ENCODE results near the gene RASGRF1.

Gene RASGRF1

DNA sequence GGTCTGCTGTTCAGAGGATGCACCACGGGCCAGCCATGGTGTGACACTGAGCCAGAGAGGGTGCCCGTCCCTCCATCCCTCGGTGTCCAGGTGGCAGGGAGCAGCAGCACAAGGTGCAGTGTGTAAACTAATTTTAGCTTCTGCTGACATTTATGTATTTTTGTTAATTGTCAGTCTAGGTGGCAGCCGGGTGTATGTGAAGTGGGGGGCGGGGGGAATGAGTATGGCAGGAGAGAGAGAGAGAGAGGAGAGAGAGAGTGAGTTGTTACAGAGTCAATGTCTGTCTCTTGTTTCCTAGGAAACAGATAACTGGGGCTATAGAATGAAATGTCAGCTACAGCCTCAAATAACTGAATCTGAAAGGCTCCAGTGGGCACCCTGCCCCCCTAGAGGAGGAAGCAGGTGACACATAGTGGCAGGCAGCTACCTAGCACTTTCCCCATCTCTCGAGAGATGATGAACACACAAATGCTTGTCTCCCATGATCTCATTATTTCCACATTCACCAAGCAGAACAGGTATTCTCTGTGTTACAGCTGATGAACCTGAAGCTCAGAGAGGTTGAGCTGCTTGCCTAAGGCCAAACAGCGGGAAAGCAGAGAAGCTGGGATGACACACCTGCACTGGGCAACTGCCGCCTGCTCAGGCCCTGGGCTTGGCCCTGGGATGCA is 24.7 kb downstream of the RASGRF1 start:
- no peak for DNase-seq

DNA sequence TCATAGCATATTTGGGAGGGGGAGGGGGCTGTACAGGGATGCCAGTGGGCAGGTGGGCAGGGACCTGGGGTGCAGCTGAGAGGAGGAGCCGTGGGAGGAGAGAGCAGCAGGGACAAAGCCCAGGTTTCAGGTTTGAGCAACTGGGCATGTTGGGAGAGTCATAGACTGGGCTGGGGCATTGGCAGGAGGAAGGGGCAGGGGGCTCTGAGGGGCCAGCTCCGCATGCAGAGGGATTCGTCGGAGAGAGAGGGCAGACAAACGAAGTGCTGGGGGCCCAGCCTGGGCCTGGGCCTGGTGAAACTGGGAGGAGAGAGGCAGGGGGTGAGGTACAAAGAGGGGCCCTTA is 25.2 kb downstream of the RASGRF1 start:
- no peak for DNase-seq

DNA sequence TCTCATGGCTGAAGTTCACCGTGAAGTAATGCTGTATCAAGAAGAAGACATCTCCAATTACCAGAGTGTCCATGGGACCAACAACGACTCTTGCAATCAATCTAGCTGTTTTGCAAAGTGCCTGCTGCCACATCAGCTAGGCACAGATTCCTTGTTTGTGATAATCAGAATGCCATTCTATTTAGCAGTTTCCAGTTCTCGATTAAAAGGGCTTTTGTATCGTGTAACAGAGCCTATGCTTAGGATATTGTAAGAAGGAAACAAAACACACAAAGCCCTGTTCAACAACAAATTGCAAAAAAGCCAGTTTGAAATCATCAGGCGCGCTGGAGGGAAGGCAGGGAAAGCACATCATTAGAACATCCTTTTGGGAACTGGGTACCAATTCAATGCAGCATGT is 26.1 kb downstream of the RASGRF1 start:
- DNase-seq, result no peak

DNA sequence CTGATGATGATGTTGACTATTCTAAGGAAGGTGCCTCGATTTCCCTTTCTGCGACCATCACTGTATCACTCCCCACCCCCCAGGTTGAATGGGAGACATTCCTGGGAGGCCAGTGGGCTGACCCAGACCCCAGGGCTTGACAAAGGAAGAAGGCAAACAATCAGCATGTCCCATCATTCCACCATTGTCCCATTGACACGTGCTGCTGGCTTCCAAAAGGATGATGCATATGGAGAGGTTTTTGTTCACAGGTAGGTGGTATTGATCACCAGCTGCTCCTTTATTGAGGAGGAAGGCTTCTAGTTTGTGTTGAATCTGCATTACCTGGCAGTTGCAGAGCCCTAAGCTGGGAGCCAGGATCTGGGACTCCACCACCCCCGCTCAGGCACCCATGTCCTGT is 30.4 kb downstream of the RASGRF1 start:
- DNase-seq, result no peak

DNA sequence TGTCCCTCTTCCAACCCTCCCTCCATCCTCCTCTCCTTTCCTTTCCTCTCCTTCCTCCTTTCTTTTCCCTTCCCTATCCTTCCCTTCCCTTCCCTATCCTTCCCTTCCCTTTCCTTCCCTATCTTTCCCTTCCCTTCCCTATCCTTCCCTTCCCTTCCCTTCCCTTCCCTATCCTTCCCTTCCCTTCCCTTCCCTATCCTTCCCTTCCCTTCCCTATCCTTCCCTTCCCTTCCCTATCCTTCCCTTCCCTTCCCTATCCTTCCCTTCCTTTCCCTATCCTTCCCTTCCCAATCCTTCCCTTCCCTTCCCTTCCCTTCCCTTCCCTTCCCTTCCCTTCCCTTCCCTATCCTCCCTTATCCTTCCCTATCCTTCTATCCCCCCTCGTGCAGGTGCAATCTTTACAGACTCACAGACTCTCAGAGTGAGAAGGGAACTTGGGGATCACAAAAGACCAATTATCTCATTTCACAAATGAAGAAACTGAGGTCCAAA is 31.5 kb downstream of the RASGRF1 start:
- no peak for DNase-seq

DNA sequence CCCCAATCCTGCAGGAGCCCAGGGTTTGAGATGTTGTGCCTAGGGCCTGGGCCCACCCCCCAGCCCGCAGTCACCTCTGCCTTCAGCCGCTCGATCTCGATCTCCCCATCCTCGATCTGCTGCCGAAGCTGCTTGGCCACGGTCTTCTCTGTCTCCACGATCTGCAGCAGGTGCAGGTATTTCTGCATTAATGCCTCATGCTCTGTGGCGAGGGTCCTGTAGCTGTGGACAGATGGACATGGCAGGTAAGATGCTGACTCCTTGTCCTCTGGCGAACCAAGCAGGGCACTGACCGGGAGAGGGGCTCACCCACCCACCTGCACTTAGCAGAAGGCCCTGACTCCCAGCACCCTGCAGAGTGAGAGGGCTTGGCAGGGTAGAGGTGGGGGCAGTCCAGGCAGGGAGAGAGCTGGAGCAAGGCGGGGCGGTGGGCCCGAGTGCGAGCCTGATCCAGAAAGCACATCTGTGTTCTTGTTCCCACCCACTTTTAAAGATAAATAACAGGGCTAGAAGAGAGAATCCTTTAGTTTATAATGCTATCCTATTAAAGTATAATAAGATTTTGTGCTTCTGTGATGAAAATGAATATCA is 32.2 kb downstream of the RASGRF1 start:
- no peak for DNase-seq

DNA sequence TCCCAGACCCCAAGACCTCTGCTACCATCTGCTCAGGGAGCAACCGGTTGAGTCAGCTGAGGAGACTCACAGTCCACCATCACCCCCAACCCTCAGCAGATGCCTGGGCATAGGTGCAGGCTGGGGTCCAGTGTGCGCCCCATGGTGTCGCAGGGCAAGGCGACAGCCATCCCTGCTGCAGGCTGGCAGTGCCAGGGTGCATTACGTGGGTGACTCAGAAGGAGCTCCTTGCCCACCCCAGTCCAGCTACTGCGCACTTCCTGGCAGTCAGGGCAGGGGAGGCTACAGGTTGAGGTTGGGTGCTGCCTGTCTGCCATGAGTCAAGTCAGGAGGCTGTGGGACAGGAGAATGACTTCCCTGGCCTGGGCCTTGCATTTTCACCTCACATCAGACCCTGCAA is 33.5 kb downstream of the RASGRF1 start:
- no peak for DNase-seq

DNA sequence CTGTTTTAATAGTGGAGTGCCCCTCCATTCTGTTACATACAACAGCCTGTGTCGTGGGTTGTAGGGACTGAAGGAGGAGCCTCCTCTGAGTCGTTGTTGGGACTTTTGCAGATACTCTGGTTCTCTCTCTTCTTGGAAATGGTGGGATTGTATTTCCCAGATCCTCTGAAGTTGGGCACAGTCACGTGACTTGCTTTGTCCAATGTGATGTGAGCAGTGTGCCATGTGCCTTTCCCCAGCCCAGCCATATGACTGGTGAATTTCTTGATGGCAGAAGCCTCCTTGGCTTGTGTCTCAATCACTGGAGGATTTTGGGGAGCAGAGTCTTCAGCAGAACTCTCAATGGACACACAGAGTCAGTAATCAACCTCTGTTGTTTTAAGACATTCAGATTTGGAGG is 36.2 kb downstream of the RASGRF1 start:
- DNase-seq, result no peak

DNA sequence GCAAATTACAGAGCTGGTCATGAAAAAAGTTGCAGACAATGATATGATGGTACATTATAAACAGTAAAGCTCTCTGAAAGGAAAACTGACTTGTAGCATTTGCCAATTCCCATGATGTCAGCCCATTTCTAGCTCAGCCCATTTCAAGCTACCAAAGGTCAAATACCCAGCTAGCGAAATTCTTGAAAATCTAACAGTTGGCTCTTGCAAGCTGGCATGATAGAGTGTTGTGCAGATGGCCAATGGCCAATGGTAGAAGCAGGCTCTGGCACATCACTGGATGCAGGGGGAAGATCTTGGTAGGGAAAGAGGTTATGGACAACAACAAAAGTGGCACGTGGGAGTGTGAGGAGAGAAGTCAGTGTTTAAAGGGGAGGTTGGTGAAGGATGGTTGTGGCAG is 36.7 kb downstream of the RASGRF1 start:
- no peak for DNase-seq

DNA sequence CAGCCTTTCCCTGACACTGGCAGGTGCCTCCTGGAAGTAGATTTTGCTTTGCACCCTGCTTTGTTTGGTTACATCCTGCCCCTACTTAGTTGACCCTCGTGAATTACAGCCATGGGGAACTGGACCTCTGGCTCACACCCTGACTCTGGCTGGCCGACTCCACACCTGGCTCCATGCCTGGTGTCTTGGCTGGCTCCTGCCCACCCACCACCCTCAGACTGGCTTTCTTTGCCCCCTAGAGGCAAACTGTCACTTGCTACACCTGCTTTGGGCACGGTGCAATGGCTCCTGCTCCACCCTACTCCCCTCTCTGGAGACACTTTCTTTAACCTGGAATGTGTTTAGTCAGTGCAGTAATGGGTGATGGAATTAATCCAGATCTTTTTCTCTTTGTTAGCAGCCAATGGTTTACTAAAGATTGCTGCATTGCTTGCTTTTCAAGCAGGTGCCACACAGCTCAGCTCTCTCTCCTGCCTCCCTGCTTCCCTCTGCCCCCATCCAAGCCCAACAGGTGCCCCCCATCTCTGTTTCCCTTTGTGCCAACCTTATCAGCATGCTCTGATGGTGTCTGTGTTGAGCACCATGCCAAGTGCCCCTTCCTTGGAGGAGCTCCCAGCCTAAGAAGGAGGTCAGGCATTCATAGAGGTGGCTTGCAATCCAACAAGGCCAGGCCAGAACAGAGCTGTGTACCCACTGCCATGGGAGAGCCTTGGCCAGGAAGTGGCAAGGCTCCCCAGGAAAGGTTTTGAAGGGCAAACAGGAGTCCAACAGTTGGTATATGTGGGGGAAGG is 38.4 kb downstream of the RASGRF1 start:
- no peak for DNase-seq

DNA sequence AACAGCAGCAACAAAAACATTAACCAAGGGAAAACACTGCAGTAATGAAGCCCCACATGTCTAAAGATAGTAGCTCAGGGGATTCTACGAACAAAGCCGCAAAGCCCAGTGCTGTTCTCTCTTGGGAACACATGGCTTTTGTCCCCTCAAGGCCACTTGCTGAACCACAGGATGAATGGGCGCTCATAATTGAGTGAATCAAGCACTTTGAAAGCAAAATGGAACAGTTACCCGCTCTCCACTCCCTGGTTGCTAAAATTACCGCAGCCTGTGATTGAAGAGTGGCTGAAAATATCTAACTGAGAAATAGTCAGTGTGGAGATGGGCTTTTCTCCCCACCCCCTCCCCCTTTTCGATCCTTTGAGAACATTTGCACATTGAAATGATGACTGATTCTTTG is 39.6 kb downstream of the RASGRF1 start:
- no peak for DNase-seq

DNA sequence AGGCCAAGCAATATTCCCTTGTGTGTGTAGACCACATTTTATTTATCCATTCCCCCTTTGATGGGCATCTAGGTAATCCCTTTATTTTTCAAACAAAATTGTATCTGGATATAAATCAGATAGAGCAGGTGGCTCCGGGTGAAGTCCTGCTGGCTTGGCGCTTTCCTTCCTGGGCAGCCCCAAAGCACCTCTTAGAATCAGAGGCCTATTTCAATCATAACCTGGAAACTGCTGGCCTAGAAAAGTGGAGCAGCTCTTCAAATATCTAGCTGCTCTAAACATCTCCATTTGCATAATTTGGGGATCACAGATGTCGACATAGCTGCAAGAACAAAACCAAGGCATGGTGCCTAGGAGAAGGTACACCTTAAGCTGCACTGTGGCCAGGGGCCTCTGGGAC is 40.2 kb downstream of the RASGRF1 start:
- DNase-seq, result no peak

DNA sequence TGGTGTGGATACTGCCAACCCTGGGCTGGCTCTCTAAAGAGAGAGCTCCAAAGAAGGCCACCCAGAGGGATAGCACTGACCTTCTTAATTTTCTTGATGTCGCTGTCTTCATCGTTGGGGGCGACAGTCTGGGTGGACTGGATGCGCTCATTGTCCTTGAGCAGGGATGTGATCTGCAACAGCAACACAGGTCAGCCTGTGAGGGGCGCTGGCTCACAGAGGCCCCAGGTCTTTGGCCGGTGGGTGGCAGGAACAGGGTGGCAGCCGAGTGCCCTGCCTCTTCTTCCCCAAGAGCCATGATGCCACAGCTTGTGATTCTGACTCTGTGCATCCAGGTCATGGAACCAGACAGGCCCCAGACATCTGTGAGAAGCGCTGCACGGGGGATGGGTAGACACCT is 41.2 kb downstream of the RASGRF1 start:
- no peak for DNase-seq

DNA sequence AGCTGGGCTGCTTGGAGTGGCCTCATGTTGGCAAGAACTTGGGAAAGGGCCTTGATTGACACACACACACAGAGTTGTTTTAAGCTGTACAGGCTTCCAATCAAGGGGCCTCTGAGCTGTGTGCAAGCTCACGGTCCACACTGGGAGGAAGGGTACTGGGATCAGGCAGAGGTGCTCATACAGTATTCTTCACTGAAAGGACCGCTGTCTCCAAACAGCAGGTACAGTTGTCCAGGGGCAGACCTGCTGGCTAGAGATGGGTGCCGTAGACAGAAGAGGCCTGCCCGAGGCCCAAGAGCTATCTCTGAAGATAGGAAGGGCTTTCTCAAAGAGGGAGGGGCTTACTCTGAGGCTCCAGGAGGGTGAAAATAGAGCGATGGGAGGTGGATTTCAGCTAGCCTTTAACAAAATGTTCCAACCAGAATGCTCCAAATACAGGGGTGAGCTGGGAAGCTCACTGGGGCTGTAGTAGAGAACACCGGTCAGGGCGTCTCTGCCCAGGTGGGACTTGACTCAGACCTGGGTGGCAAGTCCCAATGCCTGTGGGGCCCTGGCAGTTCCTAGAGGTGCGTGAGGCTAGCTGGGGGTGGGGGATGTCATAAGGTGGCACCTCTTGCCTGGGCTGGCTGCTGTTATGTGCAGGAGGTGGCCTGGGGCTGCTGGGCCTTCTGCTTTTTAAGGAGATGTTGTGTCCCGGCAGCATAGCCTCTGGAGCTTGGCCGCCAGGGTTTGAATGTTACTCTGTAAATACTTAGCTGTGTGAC is 42.7 kb downstream of the RASGRF1 start:
- no peak for DNase-seq

DNA sequence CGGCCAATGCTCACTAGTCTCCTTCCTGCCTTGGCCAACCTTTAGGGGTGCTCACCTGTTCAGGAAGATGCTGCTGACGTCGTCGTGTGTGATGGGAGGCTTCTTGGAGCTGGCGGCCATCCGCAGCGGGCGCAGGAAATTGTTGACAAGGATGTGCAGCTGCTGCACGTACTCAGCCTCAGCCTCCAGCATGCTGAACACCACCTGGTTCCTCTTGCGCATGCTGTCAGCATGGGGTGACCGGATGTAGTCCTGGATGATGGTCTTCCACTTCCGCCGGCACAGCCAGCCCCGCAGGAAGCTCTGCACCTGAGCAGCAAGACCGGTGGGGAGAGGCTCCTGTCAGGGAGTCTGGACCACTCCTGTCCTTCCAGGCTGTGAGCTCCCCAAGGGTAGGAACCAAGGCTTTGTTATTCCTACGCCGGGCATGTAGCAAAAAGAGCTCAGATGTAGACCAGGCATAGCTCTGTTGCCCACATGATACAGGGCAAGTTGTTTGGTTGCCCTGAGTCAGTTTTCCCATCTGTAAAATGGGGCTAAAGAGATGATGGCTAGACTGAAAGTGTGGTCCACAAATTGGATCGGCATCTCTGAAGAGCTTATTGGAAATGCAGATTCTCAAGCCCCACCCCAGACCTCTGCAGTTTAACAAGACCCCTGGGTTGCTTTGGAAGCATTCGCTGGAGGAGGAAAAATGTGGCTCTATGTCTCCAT is 43.7 kb downstream of the RASGRF1 start:
- no peak for DNase-seq

DNA sequence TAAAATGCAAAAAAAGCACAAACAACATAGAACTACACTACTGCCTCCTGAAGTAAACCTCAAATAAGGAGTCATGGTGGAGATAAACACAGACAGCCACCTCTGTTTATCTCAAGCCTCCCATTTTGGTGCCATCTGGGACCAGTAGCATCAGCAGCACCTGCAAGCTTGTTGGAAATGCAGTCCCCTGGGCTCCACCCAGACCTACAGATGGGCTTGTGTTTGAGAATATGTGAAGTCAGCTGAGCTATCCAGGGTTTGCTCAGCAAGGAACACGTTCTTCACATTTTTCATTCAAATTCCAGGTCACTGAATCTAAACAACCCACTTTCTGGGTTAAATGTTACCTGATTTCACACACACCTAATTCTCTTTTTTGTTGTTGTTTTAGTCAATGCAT is 45.5 kb downstream of the RASGRF1 start:
- no peak for DNase-seq

DNA sequence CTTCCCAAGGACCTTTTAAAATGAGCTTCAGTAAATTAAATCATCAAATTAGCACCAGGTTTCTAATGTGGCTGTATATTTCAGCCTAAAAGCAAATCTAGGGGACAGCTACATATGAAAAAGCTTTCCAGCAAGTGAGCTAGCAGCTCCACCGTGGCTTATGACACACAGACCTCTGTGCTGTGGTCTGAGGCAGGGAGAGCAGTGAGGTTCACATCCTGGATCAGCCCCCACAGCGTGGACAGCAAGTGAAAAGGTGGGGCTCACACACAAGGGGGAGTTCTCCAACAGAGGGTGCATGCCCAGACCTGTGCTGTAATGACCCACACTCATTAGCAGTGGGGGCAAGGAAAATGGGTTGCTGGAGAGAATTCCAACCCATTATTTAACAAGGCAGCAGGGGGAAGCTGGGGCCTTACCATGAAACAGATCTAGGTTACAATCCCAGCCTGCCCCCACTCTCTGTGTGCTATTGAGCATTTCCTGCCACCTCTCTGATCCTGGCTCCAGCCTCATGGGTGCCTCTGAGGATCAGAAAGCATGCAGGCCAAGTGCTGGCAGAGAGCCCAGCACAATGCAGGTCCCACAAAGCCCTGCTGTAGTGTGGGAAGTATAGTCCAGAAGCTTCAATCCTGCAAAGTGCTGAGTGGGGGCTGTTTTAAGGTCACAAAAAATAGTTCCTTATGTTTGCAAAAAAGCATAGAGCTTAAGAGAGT is 48.2 kb downstream of the RASGRF1 start:
- no peak for DNase-seq

DNA sequence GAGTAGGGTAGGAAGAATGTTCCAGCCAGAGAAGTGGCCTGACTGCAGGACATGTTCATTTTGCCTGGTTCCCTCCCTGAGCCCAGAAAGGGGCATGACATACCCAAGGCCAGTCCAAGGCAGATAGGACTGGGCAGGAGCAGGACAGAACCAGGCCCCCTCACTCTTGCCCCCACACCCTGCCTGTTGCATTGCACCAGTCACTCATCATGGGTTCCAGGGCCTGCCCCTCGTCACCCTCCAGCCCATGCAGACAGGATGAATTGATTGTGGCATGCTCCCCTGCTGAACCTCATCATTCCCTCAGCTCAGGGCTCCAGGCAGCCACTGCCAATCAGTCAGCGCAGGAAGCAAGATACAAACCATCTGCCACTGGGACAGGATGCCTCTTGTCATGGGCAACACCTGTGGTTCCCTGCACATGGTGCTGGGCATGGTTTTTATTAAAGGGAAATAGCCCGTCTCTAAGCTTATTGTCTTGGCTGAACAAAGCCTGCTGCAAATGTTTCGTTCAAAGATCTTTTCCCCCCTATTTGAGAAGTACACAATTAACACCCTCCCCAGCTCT is 48.9 kb downstream of the RASGRF1 start:
- DNase-seq, result no peak

DNA sequence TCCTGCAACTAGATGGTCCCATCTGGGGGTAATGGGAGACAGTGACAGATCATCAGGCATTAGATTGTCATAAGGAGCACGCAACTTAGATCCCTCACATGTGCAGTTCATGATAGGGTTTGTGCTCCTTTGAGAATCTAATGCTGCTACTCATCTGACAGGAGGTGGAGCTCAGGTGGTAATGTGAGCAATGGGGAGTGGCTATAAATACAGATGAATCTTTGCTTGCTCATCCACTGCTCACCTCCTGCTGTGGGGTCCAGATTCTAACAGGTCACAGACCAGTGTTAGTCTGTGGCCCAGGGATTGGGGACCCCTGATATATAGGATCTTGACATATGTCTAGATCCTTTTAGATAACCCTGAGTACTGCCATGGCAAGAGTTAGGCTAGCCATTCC is 52.7 kb downstream of the RASGRF1 start:
- DNase-seq, result no peak

DNA sequence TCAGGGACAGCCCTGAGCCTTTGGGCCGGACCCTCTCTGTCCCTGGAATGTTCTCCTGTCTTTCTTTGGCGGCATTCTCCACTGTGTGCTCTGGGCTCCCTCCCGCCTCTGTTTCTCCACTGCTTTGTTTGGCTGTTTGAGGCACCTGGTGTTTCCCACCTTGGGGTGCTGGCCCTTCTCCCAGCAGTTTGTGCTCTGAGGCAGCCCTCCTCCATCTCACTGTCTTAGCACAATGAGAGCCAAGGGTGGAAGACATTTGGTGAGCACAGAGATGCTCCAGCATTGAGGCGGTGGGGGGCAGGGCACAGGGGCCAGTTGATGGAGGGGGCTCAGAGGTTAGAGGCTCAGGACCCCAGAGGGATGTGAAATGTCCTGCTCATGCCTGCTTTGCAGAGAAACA is 54.3 kb downstream of the RASGRF1 start:
- no peak for DNase-seq

DNA sequence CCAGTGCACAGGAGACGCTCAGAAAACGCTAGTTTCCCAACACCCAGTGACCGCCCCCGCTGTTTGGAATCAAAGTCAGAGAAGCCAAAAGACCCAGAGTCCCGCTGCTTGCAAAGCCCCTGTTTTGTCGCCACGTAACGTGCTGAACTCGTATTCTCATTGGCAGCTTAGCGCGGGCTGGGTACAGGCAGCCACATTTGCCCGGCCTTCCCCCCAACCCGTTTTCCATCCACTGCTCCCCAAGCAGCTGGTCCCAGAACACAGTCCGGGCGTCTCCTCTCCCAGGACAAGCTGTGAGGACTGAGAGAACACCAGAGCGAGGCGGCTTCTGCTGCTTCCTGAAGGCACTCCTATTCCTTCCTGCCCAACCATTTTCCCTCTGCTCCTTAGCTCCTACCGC is 54.8 kb downstream of the RASGRF1 start:
- no peak for DNase-seq

DNA sequence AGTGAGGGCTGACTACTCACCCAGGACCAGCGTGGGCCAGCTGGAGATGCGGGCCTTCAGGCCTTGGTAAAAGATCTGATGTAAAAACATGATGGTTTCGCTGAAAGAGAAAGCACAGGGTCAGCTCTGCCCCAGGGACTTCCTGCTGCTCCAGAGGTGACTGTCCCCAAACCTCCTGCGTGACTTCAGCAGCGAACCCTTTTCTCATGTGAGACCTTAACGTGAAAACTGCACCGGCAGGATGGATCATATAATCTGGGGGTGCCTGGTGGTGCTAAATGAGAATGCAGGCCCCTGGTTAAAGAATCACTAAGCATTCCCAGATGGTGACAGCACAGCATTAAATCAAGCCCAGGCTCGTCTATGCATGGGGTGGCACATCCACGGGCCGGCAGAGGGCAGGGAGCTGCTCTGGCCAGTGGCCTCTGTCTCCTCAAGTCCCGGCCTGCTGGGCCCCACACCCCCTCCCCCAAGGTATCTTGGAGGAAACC is 55.4 kb downstream of the RASGRF1 start:
- no peak for DNase-seq

All from T-helper 2 cell (primary cell).